Activated naive CD4-positive, alpha-beta T cell treated with anti-CD3 and anti-CD28 coated beads, Interleukin-2, amount 10 ng/mL, durations not matched to agents 7 days and 5 days (primary cell): Measurements from ENCODE around the gene GUK1.
"Not testable (repeated sequence)": the region's sequence is repeated elsewhere in the genome, so short reads cannot be mapped to it uniquely, and the experiment has no call there.

Experiments
- CTCF ChIA-PET: fragments of 350-600 bp; sonication (Branson Sonifier 250); formaldehyde crosslinking; loops from one replicate; lab custom pipeline; 2021; ENCODE audit warnings: antibody characterized with exemption; lab: Charles Lee
- DNase-seq: peaks from one replicate; pipeline ENCODE4 v3.0.0-alpha.2; 2020
- H3K27ac Mint-ChIP-seq: one replicate; pipeline ENCODE4 v1.8.0; 2021; ENCODE audit warnings: mild to moderate bottlenecking, moderate library complexity, mixed read lengths
- H3K27me3 Mint-ChIP-seq: one replicate; pipeline ENCODE4 v1.8.0; 2021; ENCODE audit warnings: mild to moderate bottlenecking, mixed read lengths
- H3K36me3 Mint-ChIP-seq: one replicate; pipeline ENCODE4 v1.8.0; 2021; ENCODE audit warnings: mixed read lengths
- H3K4me1 Mint-ChIP-seq: one replicate; pipeline ENCODE4 v1.8.0; 2021; ENCODE audit warnings: mixed read lengths
- H3K4me3 Mint-ChIP-seq: one replicate; pipeline ENCODE4 v1.8.0; 2021; ENCODE audit warnings: mild to moderate bottlenecking, moderate library complexity, mixed read lengths
- H3K9me3 Mint-ChIP-seq: one replicate; pipeline ENCODE4 v1.8.0; 2021; ENCODE audit warnings: mixed read lengths

The GUK1 gene

GRCh38 chr1:228109073-228109961 is 30.8 kb upstream of the GUK1 start, which contains the start of gene MRPL55:
Gene MRPL55 (minus strand): TSS chr1:228109299. CDS start chr1:228108260, 1,039 bp downstream.
- H3K4me1 Mint-ChIP-seq = peaks cover 40% of the 10 kb centered on the region
- H3K27ac Mint-ChIP-seq = peak within 1 kb of the TSS; percentile 90
- DNase-seq = peak; percentile 99
- H3K4me3 Mint-ChIP-seq = peak within 1 kb of the TSS; percentile 87
- peaks cover 11% of the 10 kb centered on the region for H3K36me3 Mint-ChIP-seq
- peaks cover 7% of the 10 kb centered on the region for H3K27me3 Mint-ChIP-seq
- H3K9me3 Mint-ChIP-seq = no peaks in the 10 kb centered on the region
- CTCF ChIA-PET = interaction anchor here (1.7 kb wide), 1 partner anchor 22 kb away, joined by 5 read pairs; no protein-coding TSS in a partner anchor

DNA sequence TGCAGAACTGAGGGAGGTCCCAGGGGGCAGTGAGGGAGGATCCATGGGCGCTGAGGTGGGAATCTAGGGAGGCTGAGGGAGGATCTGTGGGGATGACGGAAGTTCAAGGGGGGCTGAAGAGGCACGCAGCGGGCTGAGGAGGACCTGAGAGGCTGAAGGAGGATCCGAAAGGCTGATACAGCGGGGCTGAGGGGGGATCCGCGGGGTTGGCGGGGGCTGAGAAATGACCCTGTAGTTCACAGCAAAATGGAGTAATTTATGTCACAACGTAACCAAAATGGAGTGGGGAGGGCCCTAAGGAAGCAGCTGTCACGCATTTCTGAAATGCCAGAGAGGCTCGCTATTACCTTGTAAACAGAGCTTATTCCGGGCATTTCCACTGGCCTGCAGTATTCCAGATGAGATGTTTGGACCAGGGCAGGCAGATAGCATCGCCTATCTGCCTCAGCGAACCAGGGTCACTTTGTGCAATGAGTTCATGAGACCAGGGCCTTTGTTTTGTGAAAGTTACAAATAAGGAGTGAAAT is 30.1 kb upstream of the GUK1 start:
- no peak for DNase-seq
- peaks cover 7% of the 10 kb centered on the region for H3K27me3 Mint-ChIP-seq
- CTCF ChIA-PET = interaction anchor here (1.7 kb wide), 1 partner anchor 21 kb away, joined by 5 read pairs; no protein-coding TSS in a partner anchor
- no peaks in the 10 kb centered on the region for H3K9me3 Mint-ChIP-seq
- peak overlapping the region; percentile 87 for H3K4me3 Mint-ChIP-seq
- H3K4me1 Mint-ChIP-seq = peaks cover 33% of the 10 kb centered on the region
- peak overlapping the region; percentile 90 for H3K27ac Mint-ChIP-seq
- peaks cover 11% of the 10 kb centered on the region for H3K36me3 Mint-ChIP-seq

DNA sequence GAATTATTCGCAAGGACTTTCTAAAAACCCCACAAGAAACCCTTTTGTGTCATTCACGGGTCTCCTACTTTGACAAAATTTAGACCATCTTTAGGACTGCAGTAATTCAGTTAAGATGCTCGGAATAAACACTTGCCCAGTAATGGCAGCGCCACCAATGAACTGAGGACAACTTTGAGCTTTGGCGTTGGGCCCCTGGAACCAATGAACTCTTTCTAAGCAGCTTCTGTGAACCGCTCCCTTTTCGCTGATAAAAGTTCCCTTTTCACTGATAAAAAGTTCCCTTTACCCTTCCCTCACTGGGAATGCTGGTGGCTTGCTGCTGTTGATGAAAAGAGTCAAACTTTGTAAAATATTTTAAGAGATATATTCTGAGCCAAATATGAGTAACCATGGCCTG is 29.5 kb upstream of the GUK1 start:
- peak overlapping the region; percentile 87 for H3K4me3 Mint-ChIP-seq
- H3K9me3 Mint-ChIP-seq = no peaks in the 10 kb centered on the region
- peaks cover 9% of the 10 kb centered on the region for H3K36me3 Mint-ChIP-seq
- DNase-seq = no peak
- CTCF ChIA-PET = interaction anchor here (1.7 kb wide), 1 partner anchor 20 kb away, joined by 5 read pairs; no protein-coding TSS in a partner anchor
- peaks cover 33% of the 10 kb centered on the region for H3K4me1 Mint-ChIP-seq
- peaks cover 7% of the 10 kb centered on the region for H3K27me3 Mint-ChIP-seq
- H3K27ac Mint-ChIP-seq = no peak overlapping the region

- H3K4me3 Mint-ChIP-seq, H3K27me3 Mint-ChIP-seq, H3K27ac Mint-ChIP-seq, H3K36me3 Mint-ChIP-seq, DNase-seq, H3K9me3 Mint-ChIP-seq: not testable (repeated sequence)
- CTCF ChIA-PET = interaction anchor here (1.7 kb wide), 1 partner anchor 20 kb away, joined by 5 read pairs; no protein-coding TSS in a partner anchor
- peaks cover 33% of the 10 kb centered on the region for H3K4me1 Mint-ChIP-seq
These were observed 28.8 kb upstream of the GUK1 start for GRCh38 chr1:228111315-228111714.

DNA sequence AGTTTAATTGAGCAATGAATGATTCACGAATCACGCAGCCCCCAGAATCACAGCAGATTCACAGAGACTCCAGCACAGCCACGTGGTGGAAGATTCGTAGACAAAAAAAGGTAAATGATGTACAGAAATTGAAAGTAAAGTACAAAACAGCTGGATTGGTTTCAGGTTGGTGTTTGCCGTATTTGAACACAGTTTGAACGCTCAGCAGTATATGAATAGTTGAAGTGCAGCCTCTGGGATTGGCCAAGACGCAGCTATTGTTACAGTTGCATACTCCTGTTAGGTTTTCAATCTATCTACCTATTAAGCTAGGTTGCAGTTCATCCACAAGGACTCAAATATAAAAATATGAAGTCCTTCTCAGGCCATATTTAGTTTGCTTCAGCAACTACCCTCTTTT is 27.9 kb upstream of the GUK1 start:
- CTCF ChIA-PET = no interaction called here

DNA sequence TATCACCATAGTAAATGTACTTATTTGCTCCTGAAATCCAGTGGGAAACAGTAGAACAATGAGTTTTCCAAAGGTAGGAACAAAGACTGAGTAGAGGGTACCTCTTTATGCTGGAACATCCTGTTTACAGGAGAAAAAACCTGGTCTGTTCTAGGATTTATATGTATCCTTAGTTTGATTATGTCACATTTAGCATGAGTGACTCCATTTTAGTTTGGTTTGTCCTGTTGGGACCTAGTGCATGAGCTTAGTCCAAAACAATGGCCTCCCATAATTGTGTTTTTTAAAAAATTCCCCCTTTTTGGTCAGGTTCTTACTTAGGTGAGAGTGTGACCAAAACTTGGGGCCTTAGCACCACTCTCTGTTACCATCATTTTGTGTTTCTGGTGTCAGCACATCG is 27.5 kb upstream of the GUK1 start:
- Mint-ChIP-seq H3K4me3 (no peak overlapping the region), H3K4me1 (peaks cover 25% of the 10 kb centered on the region), H3K36me3 (peaks cover 4% of the 10 kb centered on the region), H3K9me3 (peaks cover 5% of the 10 kb centered on the region), H3K27ac (no peak overlapping the region), H3K27me3 (peaks cover 7% of the 10 kb centered on the region)
- CTCF ChIA-PET = interaction anchor here (1.1 kb wide), 1 partner anchor 28 kb away, joined by 3 read pairs; the partner anchor contains the start of gene GUK1
- DNase-seq = no peak

More for the DNA sequence above, 27.9 kb upstream of the GUK1 start:
- Mint-ChIP-seq H3K36me3 (peaks cover 2% of the 10 kb centered on the region), H3K4me3 (no peak overlapping the region), H3K27me3 (peaks cover 7% of the 10 kb centered on the region), H3K27ac (no peak overlapping the region), H3K9me3 (peaks cover 2% of the 10 kb centered on the region), H3K4me1 (peaks cover 28% of the 10 kb centered on the region)
- DNase-seq = no peak

- H3K9me3 Mint-ChIP-seq = peaks cover 11% of the 10 kb centered on the region
- H3K27me3 Mint-ChIP-seq = peaks cover 5% of the 10 kb centered on the region
- CTCF ChIA-PET = interaction anchor here (1.5 kb wide), 1 partner anchor 16 kb away, joined by 3 read pairs; no protein-coding TSS in a partner anchor
- no peak overlapping the region for H3K4me3 Mint-ChIP-seq
- no peak for DNase-seq
- no peak overlapping the region for H3K27ac Mint-ChIP-seq
- H3K36me3 Mint-ChIP-seq = peaks cover 7% of the 10 kb centered on the region
- peaks cover 8% of the 10 kb centered on the region for H3K4me1 Mint-ChIP-seq
These were observed 25.3 kb upstream of the GUK1 start for GRCh38 chr1:228114827-228115226.

DNA sequence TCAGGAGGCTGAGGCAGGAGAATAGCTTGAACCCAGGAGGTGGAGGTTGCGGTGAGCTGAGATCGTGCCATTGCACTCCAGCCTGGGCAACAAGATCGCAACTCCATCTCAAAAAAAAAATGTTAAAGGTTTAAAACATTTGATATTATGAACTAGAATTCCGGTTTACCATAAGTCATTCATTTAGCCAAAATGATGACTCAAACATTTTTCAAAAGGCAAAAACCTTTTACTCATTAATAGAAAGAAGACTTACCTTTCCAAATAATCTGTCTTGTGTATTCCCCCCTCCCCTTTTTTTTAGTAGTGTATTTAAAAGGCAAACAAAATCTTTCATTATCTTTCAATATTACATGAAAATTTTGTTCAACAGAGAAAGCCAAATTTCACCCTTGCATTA is 22.7 kb upstream of the GUK1 start:
- peaks cover 11% of the 10 kb centered on the region for H3K9me3 Mint-ChIP-seq
- CTCF ChIA-PET = no interaction called here
- peaks cover 4% of the 10 kb centered on the region for H3K4me1 Mint-ChIP-seq
- no peak overlapping the region for H3K27ac Mint-ChIP-seq
- peaks cover 8% of the 10 kb centered on the region for H3K36me3 Mint-ChIP-seq
- peaks cover 3% of the 10 kb centered on the region for H3K27me3 Mint-ChIP-seq
- no peak for DNase-seq
- no peak overlapping the region for H3K4me3 Mint-ChIP-seq

DNA sequence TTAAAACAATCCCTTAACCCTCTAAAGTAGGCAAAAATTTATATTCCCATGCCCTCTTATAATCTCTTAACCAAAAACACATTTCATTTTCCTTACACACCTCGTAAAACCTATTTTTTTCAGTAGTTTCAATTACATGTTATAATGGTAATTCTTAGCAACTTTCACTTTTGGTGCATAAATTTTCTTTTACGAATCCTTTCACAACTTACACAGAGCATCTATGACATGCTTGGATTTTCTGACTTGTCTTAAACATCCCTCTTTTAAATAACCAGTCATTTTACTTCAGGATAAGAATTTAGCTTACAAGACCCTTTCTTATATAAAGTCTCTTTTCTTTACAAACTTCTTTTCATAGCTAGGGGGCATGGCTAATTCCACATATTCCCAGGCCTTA is 22.0 kb upstream of the GUK1 start:
- Mint-ChIP-seq H3K4me1 (peaks cover 4% of the 10 kb centered on the region), H3K36me3 (peaks cover 8% of the 10 kb centered on the region), H3K9me3 (peaks cover 11% of the 10 kb centered on the region), H3K4me3 (no peak overlapping the region), H3K27ac (no peak overlapping the region), H3K27me3 (peaks cover 10% of the 10 kb centered on the region)
- CTCF ChIA-PET = interaction anchor here (1.7 kb wide), 1 partner anchor 13 kb away, joined by 5 read pairs; no protein-coding TSS in a partner anchor
- no peak for DNase-seq

- no peak for DNase-seq
- H3K4me1 Mint-ChIP-seq = peaks cover 4% of the 10 kb centered on the region
- peaks cover 12% of the 10 kb centered on the region for H3K27me3 Mint-ChIP-seq
- H3K9me3 Mint-ChIP-seq = peaks cover 11% of the 10 kb centered on the region
- no peak overlapping the region for H3K4me3 Mint-ChIP-seq
- CTCF ChIA-PET = interaction anchor here (1.4 kb wide), 1 partner anchor 11 kb away, joined by 4 read pairs; no protein-coding TSS in a partner anchor
- H3K36me3 Mint-ChIP-seq = peaks cover 8% of the 10 kb centered on the region
- H3K27ac Mint-ChIP-seq = no peak overlapping the region
These were observed 19.7 kb upstream of the GUK1 start for GRCh38 chr1:228120351-228120750.

GRCh38 chr1:228120857-228121489 is 19.1 kb upstream of the GUK1 start:
- Mint-ChIP-seq H3K4me3 (no peak overlapping the region), H3K9me3 (peaks cover 11% of the 10 kb centered on the region), H3K4me1 (peaks cover 4% of the 10 kb centered on the region), H3K36me3 (peaks cover 8% of the 10 kb centered on the region), H3K27me3 (peaks cover 12% of the 10 kb centered on the region), H3K27ac (peak overlapping the region; percentile 4)
- no peak for DNase-seq
- CTCF ChIA-PET = interaction anchor here (1.4 kb wide), 1 partner anchor 10 kb away, joined by 4 read pairs; no protein-coding TSS in a partner anchor

DNA sequence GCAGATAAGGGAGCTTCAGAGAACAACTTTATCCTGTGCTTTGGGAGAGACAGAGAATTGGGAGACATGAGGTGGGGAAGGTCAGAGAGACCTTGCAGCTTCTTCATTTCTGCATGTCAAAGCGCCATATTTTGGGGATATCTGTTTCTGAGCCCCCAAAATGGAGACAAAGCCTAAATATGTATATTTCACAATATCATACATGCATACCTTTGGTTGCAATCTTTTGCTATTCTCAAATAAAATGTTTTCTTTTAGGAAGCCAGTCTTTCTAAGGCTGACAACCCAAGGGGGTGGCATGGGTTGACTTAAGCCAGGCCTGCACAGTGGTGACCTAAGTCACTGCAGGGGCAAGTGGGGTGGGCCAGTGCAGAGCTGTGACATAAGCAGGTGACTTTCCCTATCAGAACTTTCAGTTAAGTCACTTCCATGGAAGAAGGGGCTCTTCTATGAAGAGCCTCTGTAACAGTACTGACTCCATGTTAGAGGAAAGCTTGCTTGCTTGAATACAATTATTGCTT is 17.1 kb upstream of the GUK1 start:
- no peak overlapping the region for H3K4me3 Mint-ChIP-seq
- H3K27ac Mint-ChIP-seq = no peak overlapping the region
- DNase-seq = no peak
- peaks cover 5% of the 10 kb centered on the region for H3K36me3 Mint-ChIP-seq
- peaks cover 19% of the 10 kb centered on the region for H3K27me3 Mint-ChIP-seq
- H3K4me1 Mint-ChIP-seq = peaks cover 4% of the 10 kb centered on the region
- H3K9me3 Mint-ChIP-seq = peaks cover 4% of the 10 kb centered on the region
- CTCF ChIA-PET = interaction anchor here (2.4 kb wide), 1 partner anchor 9 kb away, joined by 13 read pairs; no protein-coding TSS in a partner anchor

DNA sequence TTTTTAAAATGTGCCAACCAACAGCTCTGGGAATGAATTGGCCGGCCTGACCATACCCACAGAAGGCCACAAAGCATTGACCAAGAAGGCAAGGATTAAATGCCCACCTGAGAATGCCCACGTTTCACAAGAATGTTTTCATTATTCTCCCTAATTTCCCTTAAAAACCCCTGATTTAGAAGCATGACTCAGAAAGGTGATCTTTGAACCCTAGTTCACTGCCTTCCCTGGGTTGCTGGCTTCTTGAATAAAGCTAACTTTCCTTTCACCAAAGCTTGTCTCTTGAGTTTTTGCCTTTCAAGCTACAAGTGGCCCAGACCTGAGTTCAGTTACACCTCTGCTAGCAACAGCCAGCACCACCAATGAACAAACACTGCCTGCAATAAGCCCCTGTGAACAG is 16.6 kb upstream of the GUK1 start:
- H3K27ac Mint-ChIP-seq = no peak overlapping the region
- peaks cover 4% of the 10 kb centered on the region for H3K4me1 Mint-ChIP-seq
- CTCF ChIA-PET = interaction anchor here (2.4 kb wide), 1 partner anchor 8 kb away, joined by 13 read pairs; no protein-coding TSS in a partner anchor
- peaks cover 3% of the 10 kb centered on the region for H3K36me3 Mint-ChIP-seq
- peaks cover 19% of the 10 kb centered on the region for H3K27me3 Mint-ChIP-seq
- H3K9me3 Mint-ChIP-seq = peaks cover 2% of the 10 kb centered on the region
- DNase-seq = no peak
- H3K4me3 Mint-ChIP-seq = no peak overlapping the region
